Measurements from ENCODE around the gene GNA12.
A peak's percentile ranks its signal among the peaks of the same experiment; 100 is the strongest.

Gene GNA12, protein sequence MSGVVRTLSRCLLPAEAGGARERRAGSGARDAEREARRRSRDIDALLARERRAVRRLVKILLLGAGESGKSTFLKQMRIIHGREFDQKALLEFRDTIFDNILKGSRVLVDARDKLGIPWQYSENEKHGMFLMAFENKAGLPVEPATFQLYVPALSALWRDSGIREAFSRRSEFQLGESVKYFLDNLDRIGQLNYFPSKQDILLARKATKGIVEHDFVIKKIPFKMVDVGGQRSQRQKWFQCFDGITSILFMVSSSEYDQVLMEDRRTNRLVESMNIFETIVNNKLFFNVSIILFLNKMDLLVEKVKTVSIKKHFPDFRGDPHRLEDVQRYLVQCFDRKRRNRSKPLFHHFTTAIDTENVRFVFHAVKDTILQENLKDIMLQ

DNA sequence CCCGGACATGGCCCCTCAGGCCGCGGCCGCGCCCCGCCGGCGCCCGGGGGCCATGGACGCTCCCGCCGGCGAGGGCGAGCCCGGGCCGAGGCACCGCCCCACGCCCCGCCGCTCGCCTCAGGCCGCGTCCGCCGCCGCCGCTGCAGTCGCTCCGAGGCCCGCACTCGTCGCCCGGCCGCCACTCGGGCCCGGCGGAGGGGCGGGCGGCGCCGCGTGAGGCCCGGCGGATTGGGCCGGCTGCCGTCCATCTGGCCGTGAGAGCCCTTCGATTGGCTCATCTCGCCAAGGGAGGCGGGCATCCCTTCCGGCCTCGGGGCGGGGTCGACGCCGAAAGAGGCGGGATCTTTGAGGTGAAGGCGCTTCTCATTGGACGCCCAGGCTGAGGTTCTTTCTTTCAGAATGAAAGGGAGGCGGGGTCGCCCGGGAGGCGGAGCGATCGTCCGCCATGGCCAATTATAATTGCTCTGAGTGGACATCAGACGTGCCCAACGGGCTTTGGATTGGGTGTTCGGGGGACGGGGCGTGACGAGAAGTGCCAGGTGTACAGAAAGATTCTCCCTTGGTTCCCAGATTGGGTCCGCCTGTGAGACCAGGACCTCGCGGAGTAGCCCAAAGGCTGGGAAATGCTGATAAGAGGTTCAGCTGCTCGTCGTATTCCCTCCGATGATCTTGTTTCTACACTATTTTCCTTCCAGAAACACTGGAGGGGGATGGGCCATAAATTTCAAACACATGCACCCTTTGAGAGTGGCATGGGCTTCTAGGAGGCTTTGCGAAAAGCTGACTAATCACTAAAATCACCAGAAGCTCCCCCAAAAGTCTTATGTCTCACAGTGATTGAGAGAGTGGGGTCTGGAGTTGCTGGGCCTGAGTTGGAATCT, at the start of gene GNA12:
Gene GNA12, minus strand, starts transcription at position 156 of the 881 bp plus-strand sequence. Its CDS starts 147 bp downstream, at position 9.
- peak; percentile 99 for DNase-seq (ENCODE audit: low spot score)

DNA sequence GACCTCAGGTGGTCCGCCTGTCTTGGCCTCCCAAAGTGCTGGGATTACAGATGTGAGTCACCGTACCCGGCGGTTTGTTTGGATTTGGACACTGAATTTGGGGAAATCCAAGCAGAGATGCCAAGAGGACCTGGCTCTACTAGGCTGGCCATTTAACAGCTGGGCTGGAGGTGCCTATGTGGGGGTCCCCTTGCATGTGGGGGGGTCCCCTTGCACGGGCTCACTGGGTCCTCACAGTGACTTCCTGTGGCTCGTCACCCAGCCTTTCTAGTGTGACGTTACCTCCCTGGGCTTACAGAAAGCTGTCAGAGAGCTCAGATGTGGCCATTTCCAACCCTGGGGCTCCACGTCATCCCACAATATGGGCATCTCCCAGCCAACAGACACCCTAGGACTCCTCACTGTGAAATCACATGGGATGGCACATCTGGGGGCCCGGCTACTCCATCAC, 49.3 kb upstream of the GNA12 start:
- DNase-seq (ENCODE audit: low spot score): no peak

DNA sequence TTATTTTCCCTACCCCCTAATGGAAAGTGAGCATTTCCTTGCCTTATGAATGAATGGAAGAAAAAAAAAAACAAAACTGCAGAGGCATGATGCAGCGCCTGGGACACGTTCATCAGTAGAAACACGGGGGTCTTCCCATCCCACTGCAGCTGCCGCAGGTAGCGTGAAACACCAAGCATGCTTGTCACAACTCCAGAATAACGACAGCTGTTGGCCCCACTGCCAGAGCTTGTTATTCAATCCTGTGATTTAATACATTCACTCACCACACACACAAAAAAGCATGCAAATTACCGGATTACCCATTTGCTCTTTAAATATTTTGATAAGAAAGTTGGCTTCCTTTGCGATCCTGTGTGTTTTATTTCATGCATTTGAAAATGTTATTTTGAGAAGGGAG, 48.4 kb upstream of the GNA12 start:
- no peak for DNase-seq (ENCODE audit: low spot score)

DNA sequence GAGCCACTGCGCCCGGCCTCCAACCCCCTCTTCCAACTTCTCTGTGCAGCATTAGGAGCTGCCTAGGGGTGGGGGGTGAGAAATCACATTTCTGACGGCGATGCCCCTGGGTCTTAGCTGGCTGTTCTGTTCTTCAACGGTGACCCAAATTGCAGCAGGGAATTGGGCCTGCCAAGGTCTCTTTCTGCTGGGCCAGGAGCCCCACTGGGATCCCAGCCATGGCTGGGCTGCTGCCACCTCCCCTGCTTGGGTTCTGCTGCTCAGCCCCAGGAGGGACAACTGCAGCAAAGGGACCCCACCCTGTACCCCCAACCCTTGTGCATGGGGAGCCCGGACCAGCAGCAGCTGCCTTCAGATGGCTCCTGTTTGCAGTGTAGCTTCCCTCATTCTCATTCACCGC, 43.7 kb upstream of the GNA12 start:
- no peak for DNase-seq (ENCODE audit: low spot score)

DNA sequence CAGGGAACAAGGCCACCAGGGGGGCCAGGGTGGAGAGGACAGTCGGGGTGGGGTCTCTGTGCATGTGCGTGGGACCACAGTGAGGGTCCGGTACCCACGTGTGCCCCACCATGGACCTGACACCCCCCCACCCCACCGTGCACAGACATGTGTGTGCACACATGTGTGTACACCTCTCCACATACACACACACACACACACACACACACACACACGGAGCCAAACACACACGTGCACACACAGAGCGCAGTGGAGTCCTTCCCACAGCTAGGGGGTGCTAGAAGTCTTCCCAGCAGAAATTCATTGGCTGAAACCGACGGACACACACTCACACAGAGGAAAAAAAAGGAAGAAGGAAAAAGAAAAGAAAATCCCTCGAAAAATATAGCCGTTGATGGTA, 42.8 kb upstream of the GNA12 start:
- DNase-seq (ENCODE audit: low spot score): peak; percentile 63

DNA sequence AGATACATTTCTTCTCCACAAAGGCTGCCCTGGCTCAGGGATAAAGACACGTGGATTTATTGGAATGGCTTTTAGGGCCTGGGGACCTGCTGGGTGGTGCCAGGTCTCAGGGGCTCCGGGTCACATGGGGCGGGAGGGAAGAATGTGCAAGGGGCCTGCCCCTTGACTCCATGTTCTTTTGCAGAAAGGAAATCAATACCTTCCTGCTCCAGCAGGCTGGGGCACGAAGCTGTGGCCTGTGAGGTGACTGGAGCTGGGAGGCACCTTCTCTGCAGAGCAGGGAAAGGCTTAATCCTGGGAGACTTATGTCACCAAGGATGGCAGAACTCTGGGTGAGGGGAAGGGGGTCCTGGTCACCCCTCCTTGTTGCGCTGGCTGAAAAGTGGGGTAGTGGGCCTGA, 42.3 kb upstream of the GNA12 start:
- DNase-seq (ENCODE audit: low spot score): no peak

DNA sequence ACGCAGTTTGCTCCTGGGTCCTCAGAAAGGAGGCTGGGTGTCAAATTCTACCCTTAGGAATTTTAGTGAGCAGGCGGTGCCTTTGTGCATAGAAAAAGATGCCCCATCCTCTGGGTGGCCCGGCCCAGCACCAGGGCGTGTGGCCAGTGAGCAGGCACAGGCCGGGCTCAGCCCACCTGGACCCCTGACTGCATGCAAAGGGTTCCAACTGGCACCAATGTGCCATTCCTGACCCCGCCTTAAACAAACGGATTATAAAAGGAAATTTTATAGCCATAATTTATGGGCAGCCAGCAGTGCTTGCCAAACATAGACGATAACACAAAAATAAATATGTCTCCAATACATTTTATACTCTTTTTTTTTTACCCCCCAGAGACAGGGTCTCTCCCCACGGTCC, 40.1 kb upstream of the GNA12 start:
- DNase-seq (ENCODE audit: low spot score): no peak

DNA sequence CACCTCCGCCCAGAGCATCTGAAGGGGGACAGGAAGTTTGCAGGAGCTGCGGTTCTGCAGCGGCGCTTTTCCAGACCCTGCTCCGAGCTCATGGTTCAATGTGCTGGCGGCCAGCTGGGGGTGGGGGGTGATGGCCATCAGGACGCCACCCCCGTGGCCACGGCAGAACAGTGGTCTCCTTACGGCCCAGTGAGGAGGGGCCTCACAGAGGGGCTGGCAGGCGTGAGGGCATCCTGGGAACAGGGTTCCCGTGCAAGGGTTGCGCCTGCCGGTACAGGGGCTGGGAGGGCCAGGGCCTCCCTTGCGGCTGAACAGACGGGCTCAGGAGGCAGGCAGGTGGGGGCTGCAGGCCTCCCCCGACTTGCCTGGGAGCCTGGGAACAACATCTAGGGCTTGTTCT, 39.0 kb upstream of the GNA12 start:
- no peak for DNase-seq (ENCODE audit: low spot score)

DNA sequence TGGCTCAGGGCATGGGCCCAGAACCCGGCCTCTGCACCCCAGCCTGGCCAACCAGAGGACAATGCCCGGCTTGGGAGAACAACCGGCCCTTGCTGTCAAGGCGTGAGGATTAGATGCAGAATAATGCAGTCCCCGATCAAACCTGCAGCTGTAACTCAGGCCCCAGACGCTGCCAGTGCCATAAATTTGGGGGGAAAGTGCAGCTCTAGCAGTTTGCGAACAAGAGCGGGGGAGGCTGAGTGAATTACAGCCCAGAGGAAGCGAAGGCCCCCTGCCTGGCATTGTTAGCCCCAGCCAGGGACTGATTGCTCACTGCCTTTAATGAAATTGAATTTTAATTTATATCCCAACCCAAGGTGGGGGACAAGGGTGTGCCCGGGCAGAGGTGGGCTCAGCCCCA, 38.0 kb upstream of the GNA12 start:
- no peak for DNase-seq (ENCODE audit: low spot score)

DNA sequence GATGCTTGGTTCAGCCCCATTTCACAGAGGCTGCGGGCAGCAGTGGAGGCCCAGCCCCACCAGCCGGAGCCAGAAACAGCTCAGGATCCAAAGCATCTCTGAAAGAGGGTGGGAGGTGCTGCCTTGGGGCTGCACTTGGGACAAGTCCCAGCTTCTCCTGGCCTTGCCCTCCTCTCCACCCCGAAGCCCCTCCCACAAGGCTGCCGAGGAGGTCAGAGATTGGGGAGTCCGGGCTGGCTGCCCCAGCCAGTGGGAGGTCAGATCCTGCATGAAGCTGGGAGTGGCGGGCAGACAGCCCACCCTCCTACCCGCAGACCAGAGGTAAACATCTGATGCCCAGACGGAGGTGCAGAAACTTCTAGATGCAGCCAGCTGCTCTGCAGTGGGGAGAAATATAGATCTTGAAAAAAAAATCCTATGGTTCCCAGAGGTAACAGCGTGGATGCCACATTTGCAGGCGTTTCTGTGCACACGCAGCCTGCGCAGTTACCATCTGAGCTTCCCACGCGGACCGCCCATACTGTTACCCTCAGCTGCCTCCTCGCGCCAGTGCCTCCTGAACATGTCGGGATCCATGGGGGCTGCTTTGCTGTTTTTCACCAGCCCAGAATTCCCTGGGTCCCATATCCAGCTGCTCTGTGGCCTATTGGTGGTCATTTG, 36.9 kb upstream of the GNA12 start:
- DNase-seq (ENCODE audit: low spot score): no peak

DNA sequence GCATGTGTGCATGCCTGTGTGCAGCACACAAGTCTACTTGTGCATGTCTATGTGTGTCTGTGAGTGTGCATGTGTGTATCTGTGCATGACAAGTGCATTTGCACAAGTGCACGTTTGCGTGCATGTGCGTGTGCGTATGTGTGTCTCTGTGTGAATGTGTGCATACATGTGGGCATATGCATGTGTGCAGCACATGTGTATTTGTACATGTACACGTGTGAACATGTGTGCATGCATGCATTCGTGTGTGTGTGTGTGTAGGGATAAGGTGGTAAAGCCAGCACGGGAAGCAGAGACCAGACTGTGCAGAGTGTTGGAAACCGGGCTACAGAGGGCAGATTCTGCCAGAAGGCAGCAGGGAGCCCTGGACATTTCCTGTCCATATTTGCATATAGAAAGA, 35.9 kb upstream of the GNA12 start:
- no peak for DNase-seq (ENCODE audit: low spot score)

DNA sequence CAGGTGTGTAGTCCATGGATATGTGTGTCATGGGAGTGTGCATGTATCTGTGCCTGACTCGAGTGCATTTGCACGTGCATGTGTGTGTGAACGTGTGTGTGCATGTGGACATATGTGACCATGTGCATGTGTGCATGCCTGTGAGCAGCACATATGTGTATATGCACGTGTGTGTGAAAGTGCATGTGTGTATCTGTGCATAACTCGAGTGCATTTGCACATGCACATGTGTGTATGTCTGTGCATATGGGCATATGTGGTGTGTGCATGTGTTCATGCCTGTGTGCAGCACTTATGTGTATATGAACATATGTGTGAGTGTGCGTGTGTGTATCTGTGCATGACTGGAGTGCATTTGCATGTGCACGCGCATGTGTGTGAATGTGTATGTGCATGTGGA, 35.2 kb upstream of the GNA12 start:
- no peak for DNase-seq (ENCODE audit: low spot score)

DNA sequence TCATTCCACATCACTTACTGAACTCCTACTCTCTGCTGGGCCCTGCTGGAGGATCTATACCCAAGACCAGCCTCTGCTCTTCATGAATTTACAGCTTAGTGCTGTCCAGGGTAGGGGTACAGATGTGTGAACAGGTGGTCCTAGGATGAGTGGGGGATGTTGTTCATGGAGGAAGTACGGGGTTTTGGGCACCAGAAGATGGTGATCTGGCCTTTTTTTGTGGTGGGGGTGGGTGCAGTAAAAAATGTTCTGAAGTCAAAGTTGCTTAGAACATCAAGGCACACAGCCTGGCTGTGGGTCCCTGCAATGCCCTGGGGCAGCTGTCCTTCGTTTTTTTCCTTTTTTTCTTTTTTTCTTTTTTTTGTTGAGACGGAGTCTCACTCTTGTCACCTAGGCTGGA, 34.2 kb upstream of the GNA12 start:
- no peak for DNase-seq (ENCODE audit: low spot score)

DNA sequence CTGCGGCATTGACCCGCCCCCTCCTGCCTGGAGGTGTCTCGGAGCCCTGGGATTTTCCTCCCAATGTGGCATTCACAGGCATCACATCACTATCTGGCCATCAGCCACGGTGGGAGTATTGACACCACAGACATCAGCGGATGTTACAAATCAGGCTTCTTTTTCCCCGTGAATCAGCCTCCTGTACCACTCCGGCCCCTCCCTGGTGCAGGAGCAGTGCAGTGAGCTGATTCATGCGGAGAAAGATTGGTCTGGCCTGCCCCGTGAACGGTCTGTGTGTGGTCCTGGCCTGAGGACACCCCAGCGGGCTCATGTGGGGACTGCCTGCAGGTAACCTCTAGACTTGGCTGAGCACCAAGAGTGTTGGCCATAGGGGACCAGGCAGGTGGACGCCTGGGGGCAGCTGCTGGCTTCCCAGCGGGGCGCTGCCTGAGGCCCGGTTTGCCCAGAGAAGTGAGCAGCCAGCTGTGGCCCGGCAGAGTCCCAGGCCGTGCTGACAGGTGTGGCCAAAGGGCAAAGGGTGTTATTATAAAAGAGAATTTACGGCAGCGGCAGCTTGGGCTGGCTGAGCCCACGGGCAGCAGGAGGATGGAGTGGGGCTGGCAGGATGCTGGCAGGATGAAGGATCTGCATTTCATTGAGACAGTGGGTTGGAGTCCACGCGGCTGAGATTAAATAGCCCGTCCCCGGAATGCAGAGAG, 32.1 kb upstream of the GNA12 start:
- DNase-seq (ENCODE audit: low spot score): no peak

DNA sequence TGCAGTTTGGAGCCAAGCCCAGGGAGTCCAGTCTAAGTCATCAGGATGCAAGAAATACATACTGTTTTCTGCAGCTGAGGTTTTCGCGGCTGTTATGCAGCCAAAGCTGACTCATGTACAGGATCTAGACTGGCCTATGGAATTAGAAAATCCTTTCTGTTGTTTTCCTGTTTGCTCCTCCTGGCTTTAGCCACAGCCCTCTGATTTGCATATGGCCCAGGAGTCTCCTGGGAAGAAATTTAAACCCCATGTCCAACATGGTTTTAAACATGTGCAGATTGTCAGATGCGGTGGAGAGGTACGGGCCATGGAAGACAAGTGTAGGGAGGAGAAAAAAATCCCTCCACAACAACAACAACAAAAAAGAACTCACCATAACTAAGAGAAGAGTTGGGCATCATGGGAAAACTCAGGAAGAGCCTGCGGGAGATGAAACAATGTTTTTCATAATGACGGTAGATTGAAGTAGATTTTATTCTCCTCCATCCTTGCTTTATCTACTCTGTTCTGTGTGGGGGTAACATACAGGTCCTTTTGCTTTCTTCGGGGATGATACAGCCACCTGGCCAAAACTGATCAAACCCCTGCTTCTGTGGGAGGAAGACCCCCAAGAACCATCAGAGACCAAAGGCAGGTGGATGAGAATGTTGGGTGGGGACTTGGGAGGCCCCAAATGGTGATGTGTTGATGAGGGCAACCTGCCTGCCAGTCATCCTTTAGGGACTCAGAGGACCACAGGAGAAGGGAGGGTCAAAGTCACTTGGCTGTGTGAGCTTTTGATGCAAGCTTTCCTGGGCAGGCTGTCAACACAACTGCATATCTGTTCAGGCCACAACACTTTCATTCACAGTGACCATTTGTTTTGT, 29.8 kb upstream of the GNA12 start:
- no peak for DNase-seq (ENCODE audit: low spot score)

DNA sequence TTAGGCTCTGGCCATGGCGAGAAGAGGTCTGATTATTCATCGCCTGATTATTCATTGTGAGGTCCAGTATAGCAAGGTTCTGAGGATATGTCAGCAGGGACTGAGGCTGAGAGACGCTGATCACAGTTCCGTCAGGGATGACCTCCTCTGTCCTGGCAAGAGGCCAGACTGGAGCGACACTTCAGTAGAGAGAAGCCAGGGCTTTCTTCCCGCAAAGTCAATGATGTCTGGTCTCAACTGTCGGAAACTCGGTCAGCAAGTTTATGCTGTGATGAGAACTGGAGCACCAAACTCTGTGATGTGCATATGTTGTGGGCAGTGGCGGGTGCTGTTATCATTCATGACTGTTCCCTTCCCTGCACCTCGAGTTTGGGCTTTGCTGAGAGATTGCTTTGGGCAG, 29.0 kb upstream of the GNA12 start:
- no peak for DNase-seq (ENCODE audit: low spot score)

DNA sequence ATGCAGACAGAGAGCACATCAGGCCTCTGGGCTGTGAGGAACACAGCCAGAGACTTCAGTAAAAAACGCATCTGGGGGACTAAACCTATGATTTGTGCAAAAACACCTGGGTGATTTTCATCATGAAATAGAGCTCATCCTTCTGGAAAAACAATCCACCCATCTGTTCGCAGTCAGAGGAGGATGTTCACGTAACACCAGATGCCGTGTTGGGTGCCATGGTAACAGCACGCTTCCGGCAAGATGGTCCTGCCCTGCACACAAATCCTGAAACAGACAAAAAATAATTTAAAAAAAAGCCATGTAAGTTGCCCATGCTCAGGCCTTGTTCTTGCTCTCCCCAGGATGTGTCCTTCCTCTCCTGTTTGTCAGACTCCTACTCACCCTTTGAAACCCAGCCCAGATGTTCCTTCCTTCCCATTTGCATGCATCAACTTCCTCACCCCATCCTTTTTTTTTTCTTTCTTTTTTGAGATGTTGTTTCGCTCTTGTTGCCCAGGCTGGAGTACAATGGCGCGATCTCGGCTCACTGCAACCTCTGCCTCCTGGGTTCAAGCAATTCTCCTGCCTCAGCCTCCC, 28.3 kb upstream of the GNA12 start:
- DNase-seq (ENCODE audit: low spot score): no peak

DNA sequence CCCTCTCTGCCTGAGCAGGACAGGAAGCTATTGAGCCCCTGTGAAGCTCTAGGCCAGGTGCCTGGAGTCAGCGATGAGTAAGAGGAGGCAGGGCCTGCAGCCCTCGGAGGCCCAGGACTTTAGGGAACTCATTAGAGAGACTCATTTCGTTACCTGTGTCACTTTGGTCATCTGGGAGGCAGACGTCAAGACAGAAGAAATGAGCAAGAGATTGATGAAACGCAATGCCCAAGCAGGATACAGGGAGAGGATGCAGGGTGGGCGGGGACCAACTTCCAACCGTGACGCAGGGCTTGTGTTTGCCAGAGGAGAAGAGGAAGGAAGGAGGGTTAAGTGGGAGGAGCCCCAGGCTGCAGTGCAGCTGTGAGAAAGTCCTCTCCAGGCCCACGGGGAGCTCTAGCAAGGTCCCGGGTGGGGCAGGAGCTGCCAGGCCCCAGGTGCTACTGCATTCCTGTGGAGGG, 26.4 kb upstream of the GNA12 start:
- DNase-seq (ENCODE audit: low spot score): peak; percentile 40

DNA sequence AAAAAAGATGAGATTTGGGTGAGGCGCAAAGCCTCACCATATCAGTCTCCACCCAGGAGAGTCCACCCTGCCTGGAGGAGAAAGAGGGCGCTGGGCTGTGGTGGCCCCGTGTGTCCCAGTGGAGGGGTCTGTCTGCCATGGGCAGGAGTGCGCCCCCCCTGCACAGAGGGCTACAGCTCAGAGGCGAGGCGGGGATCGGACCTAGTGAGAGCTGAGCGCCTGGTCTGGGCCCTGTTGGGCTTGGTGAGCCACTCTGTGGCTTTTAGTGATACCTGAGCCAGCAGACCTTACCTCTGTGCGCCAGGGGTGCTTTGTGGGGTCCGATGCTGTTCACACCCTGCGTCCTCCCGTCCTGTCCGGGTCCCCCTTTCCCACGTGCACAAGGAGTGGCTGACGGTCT, 25.9 kb upstream of the GNA12 start:
- DNase-seq (ENCODE audit: low spot score): no peak

DNA sequence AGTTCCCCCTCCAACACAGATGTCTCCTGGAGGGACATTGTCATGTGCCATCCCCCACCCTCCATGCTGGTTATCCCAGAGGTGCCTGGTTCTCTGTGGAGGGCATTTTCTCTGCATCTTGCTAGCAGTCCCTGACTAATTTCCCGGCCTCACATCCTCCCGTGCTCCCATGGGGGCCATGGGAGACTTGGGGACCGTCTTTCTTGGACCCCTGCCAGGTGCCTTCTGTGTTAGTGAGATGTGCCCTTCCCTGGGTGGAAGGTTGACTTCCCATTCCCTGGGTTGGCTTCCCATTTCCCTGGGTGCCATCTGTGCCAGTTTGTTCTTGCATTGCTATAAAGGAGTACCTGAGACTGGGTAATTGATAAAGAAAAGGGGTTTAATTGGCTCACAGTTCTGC, 22.5 kb upstream of the GNA12 start:
- no peak for DNase-seq (ENCODE audit: low spot score)
